H1 (cell line): ENCODE results near the gene SYNDIG1. TPM values are rescaled to one million over a fixed set of nuclear protein-coding genes. Genes with fewer than 3 reads are reported as not detected.

Experiments
- CTCF ChIA-PET: fragments of 300-600 bp; sonication (Branson Sonifier 250); formaldehyde crosslinking; loops from one replicate; lab custom pipeline; 2021; ENCODE audit not compliant: partially characterized antibody; lab: Charles Lee
- POLR2A ChIA-PET: fragments of 300-600 bp; sonication (Branson Sonifier 250); formaldehyde crosslinking; loops from one replicate; lab custom pipeline; 2021; ENCODE audit warnings: inconsistent platforms; ENCODE audit not compliant: partially characterized antibody; lab: Charles Lee
- DNase-seq, 2 experiments: peaks; one replicate each; pipeline versions ENCODE4 v3.0.0 to v3.0.0-alpha.2; 2010 to 2022; ENCODE audit warnings: low spot score in 2 of 2, low read depth in 1 of 2, mixed read lengths in 1 of 2
- FAIRE-seq: peaks from 2 replicates; lab custom pipeline; 2011; peaks lifted over from hg19 to GRCh38; lab: Jason Lieb, UNC
- H2AFZ ChIP-seq: 2 replicates; pipeline ENCODE4 v1.8.1; 2012; ENCODE audit warnings: low read length, inconsistent platforms
- H2AK5ac ChIP-seq: 2 replicates; pipeline ENCODE4 v1.6.1; 2013; ENCODE audit warnings: low read depth, low read length
- H2BK120ac ChIP-seq: replicated peaks from 2 replicates; pipeline ENCODE3; 2013; ENCODE audit warnings: low read depth, low read length, inconsistent platforms
- H2BK12ac ChIP-seq: 2 replicates; pipeline ENCODE4 v1.6.1; 2013; ENCODE audit warnings: low read depth, low read length
- H2BK15ac ChIP-seq: 2 replicates; pipeline ENCODE4 v1.6.1; 2013; ENCODE audit warnings: low read length
- H2BK20ac ChIP-seq: 2 replicates; pipeline ENCODE4 v1.6.1; 2013; ENCODE audit warnings: low read length
- H2BK5ac ChIP-seq: 2 replicates; pipeline ENCODE4 v1.6.1; 2013; ENCODE audit warnings: low read depth, low read length
- H3K14ac ChIP-seq: 2 replicates; pipeline ENCODE4 v1.6.1; 2013; ENCODE audit warnings: inconsistent platforms; ENCODE audit not compliant: insufficient read length
- H3K18ac ChIP-seq: 2 replicates; pipeline ENCODE4 v1.6.1; 2013; ENCODE audit warnings: low read length; ENCODE audit errors: extremely low read depth
- H3K23ac ChIP-seq: 2 replicates; pipeline ENCODE4 v1.6.1; 2013; ENCODE audit warnings: inconsistent platforms; ENCODE audit not compliant: insufficient read length
- H3K23me2 ChIP-seq: 2 replicates; pipeline ENCODE4 v1.6.1; 2013; ENCODE audit warnings: low read depth, low read length
- H3K27ac ChIP-seq: 2 replicates; pipeline ENCODE4 v1.6.1; 2011; ENCODE audit warnings: low read depth, low read length, inconsistent platforms
- H3K27me3 ChIP-seq, 4 experiments: replicated peaks in 1 of 4; 1 replicate in 1 of 4; 2 replicates in 3 of 4; pipeline versions ENCODE4 v1.6.1 to v1.8.1; 2011 to 2013; ENCODE audit warnings: low read length in 3 of 4, mild to moderate bottlenecking in 3 of 4, inconsistent platforms in 2 of 4, mixed read lengths in 2 of 4, moderate library complexity in 1 of 4; ENCODE audit not compliant: control insufficient read depth in 3 of 4, insufficient read depth in 3 of 4; ENCODE audit errors: extremely low read depth in 1 of 4
- H3K36me3 ChIP-seq, 4 experiments: 2 replicates each; pipeline versions ENCODE4 v1.6.1 to v1.8.1; 2011 to 2013; ENCODE audit warnings: mild to moderate bottlenecking in 4 of 4, low read length in 3 of 4, moderate library complexity in 2 of 4, control low read depth in 1 of 4, inconsistent platforms in 1 of 4; ENCODE audit not compliant: insufficient read depth in 4 of 4, control insufficient read depth in 2 of 4
- H3K4ac ChIP-seq: replicated peaks from 2 replicates; pipeline ENCODE3; 2013; ENCODE audit warnings: low read length, low read depth, mixed read lengths, inconsistent platforms; ENCODE audit not compliant: insufficient read length
- H3K4me1 ChIP-seq, 4 experiments: replicated peaks in 1 of 4; 1 replicate in 1 of 4; 2 replicates in 3 of 4; pipeline versions ENCODE4 v1.6.1 to v1.8.1; 2011 to 2013; ENCODE audit warnings: low read length in 3 of 4, inconsistent platforms in 2 of 4, mixed read lengths in 1 of 4; ENCODE audit not compliant: insufficient read depth in 4 of 4, control insufficient read depth in 3 of 4
- H3K4me2 ChIP-seq, 2 experiments: 2 replicates each; pipeline versions ENCODE4 v1.6.1 to v1.8.1; 2011 to 2013; ENCODE audit warnings: low read depth in 2 of 2, low read length in 2 of 2, control low read depth in 1 of 2, inconsistent platforms in 1 of 2, mild to moderate bottlenecking in 1 of 2; ENCODE audit not compliant: insufficient read depth in 1 of 2
- H3K4me3 ChIP-seq, 4 experiments: fragments of 200-600, 300-600 bp in 1 of 4; sonication (generic), shearing (Covaris generic), sonication (Bioruptor Twin) in 1 of 4; 2 replicates each; pipeline versions ENCODE4 v1.5.1 to v1.8.1; 2011 to 2016; ENCODE audit warnings: low read length in 4 of 4, low read depth in 3 of 4, control low read depth in 2 of 4, inconsistent platforms in 2 of 4, mild to moderate bottlenecking in 2 of 4, mixed read lengths in 1 of 4, moderate library complexity in 1 of 4; ENCODE audit not compliant: insufficient read depth in 2 of 4; ENCODE audit errors: extremely low read depth in 1 of 4
- H3K56ac ChIP-seq: replicated peaks from 2 replicates; pipeline ENCODE3; 2013; ENCODE audit warnings: low read depth, mild to moderate bottlenecking, mixed read lengths, low read length, inconsistent platforms; ENCODE audit not compliant: insufficient read length
- H3K79me1 ChIP-seq: 2 replicates; pipeline ENCODE4 v1.6.1; 2013; ENCODE audit warnings: low read depth, low read length, control low read depth
- H3K79me2 ChIP-seq, 2 experiments: 2 replicates each; pipeline versions ENCODE4 v1.6.1 to v1.8.1; 2012 to 2013; ENCODE audit warnings: low read length in 2 of 2, mild to moderate bottlenecking in 2 of 2, inconsistent platforms in 1 of 2; ENCODE audit not compliant: insufficient read depth in 2 of 2, control insufficient read depth in 1 of 2
- H3K9ac ChIP-seq, 4 experiments: replicated peaks in 1 of 4; 1 replicate in 1 of 4; 2 replicates in 3 of 4; pipeline versions ENCODE4 v1.6.1 to v1.8.1; 2011 to 2013; ENCODE audit warnings: low read depth in 3 of 4, low read length in 3 of 4, control low read depth in 2 of 4, mild to moderate bottlenecking in 2 of 4, moderate library complexity in 2 of 4, inconsistent platforms in 1 of 4; ENCODE audit errors: extremely low read depth in 1 of 4
- H3K9me3 ChIP-seq, 2 experiments: 2 replicates each; pipeline versions ENCODE4 v1.6.1 to v1.8.1; 2012 to 2013; ENCODE audit warnings: mild to moderate bottlenecking in 2 of 2, moderate library complexity in 2 of 2, control low read depth in 1 of 2, inconsistent platforms in 1 of 2, low read depth in 1 of 2, low read length in 1 of 2, mixed read lengths in 1 of 2; ENCODE audit not compliant: insufficient read depth in 2 of 2
- H4K20me1 ChIP-seq, 2 experiments: replicated peaks in 1 of 2; 2 replicates each; pipeline versions ENCODE3 to v1.8.1; 2011 to 2013; ENCODE audit warnings: inconsistent platforms in 2 of 2, low read length in 2 of 2, mild to moderate bottlenecking in 1 of 2; ENCODE audit not compliant: insufficient read depth in 2 of 2, control insufficient read depth in 1 of 2
- H4K5ac ChIP-seq: 2 replicates; pipeline ENCODE4 v1.6.1; 2013; ENCODE audit warnings: low read length, low read depth, mixed read lengths, inconsistent platforms; ENCODE audit not compliant: insufficient read length
- H4K8ac ChIP-seq: 2 replicates; pipeline ENCODE4 v1.8.0; 2013; ENCODE audit warnings: mild to moderate bottlenecking, moderate library complexity, low read length, inconsistent platforms; ENCODE audit not compliant: insufficient read depth; ENCODE audit errors: extremely low read depth
- H4K91ac ChIP-seq: replicated peaks from 2 replicates; pipeline ENCODE3; 2013; ENCODE audit warnings: low read length, mixed read lengths, inconsistent platforms; ENCODE audit not compliant: insufficient read length
- CHD1 ChIP-seq: IDR thresholded peaks from 2 replicates; pipeline ENCODE4 v1.6.1; 2012; ENCODE audit warnings: low read depth, low read length, improper control_type of control experiment
- EZH2 ChIP-seq: fragments of 200-600 bp; sonication (generic); IDR thresholded peaks from 2 replicates; pipeline ENCODE4 v1.7.1; 2012; ENCODE audit warnings: low read depth, mild to moderate bottlenecking, moderate library complexity, low read length, inconsistent platforms; ENCODE audit not compliant: severe bottlenecking
- GABPA ChIP-seq: IDR thresholded peaks from 2 replicates; pipeline ENCODE4 v1.6.1; 2011; ENCODE audit warnings: mild to moderate bottlenecking, low read length, moderate library complexity, borderline replicate concordance; ENCODE audit not compliant: insufficient read depth
- HDAC2 ChIP-seq, 2 experiments: fragments of 300-600 bp in 1 of 2; sonication (generic) in 1 of 2; IDR thresholded peaks; 2 replicates each; pipeline ENCODE4 v1.6.1; 2011 to 2012; ENCODE audit warnings: low read depth in 2 of 2, low read length in 2 of 2, mild to moderate bottlenecking in 2 of 2, moderate library complexity in 2 of 2, borderline replicate concordance in 1 of 2, inconsistent platforms in 1 of 2
- NANOG ChIP-seq: IDR thresholded peaks from 2 replicates; pipeline ENCODE4 v1.6.1; 2011; ENCODE audit warnings: low read length, low read depth, mild to moderate bottlenecking, inconsistent platforms; ENCODE audit not compliant: insufficient read depth, poor library complexity, severe bottlenecking
- NRF1 ChIP-seq: IDR thresholded peaks from 2 replicates; pipeline ENCODE4 v1.6.1; 2011; ENCODE audit warnings: mild to moderate bottlenecking, low read depth, low read length, improper control_type of control experiment
- SAP30 ChIP-seq: fragments of 300-600 bp; sonication (generic); IDR thresholded peaks from 2 replicates; pipeline ENCODE4 v1.7.1; 2012; ENCODE audit warnings: low read length, moderate library complexity, mild to moderate bottlenecking, inconsistent platforms; ENCODE audit not compliant: insufficient read depth, insufficient replicate concordance
- SIX5 ChIP-seq: IDR thresholded peaks from 2 replicates; pipeline ENCODE4 v1.6.1; 2011; ENCODE audit warnings: mild to moderate bottlenecking, low read depth, low read length
- SP2 ChIP-seq: IDR thresholded peaks from 2 replicates; pipeline ENCODE4 v1.6.1; 2012; ENCODE audit warnings: mild to moderate bottlenecking, low read length, inconsistent platforms
- WGBS, 2 experiments: shearing (Covaris generic) in 1 of 2; methylation state at CpG; one replicate each; pipeline versions ENCODE4 v1.1.6 to v1.1.7; 2013 to 2015; ENCODE audit warnings: low lambda C conversion rate in 2 of 2, mixed read lengths in 2 of 2, inconsistent platforms in 1 of 2, low coverage in 1 of 2, missing lambda C conversion rate in 1 of 2; ENCODE audit not compliant: insufficient replicate concordance in 2 of 2, insufficient coverage in 1 of 2, insufficient read length in 1 of 2; ENCODE audit errors: extremely low coverage in 1 of 2, missing lambda C conversion rate in 1 of 2; 5-methylcytosine and 5-hydroxymethylcytosine counted together
- polyA plus RNA-seq, 7 experiments: library from polyadenylated mRNA; depleted of rRNA in 3 of 7; stranded (reverse) in 5 of 7; unstranded in 2 of 7; fragments of >200 nt in 5 of 7; fragments of 200-250 nt in 2 of 7; gene quantifications; 1 replicate in 5 of 7; 2 replicates in 1 of 7; 4 replicates in 1 of 7; pipeline versions ENCODE4 v1.2.1 to v1.2.3, GENCODE V29; 2011 to 2013; ENCODE audit warnings: missing spikeins in 2 of 7, mixed read lengths in 2 of 7
- total RNA-seq: library from RNA; stranded (reverse); fragmentation: NEBNext Ultra II Directional; extraction: Animal tissue kit (Norgen Biotek cat#: 25700); gene quantifications from 2 replicates; pipeline ENCODE4 v1.2.1, GENCODE V29; 2021
- TF ChIP-seq, protein P1 (sequence below), 3 experiments: IDR thresholded peaks; 1 replicate in 2 of 3; 2 replicates in 1 of 3; pipeline versions ENCODE4 v1.5.1 to v1.6.1; 2011; ENCODE audit warnings: low read length in 3 of 3, mild to moderate bottlenecking in 3 of 3, inconsistent platforms in 2 of 3, low read depth in 1 of 3, moderate library complexity in 1 of 3; ENCODE audit not compliant: insufficient read depth in 1 of 3; ENCODE audit errors: control extremely low read depth in 1 of 3

Gene SYNDIG1
- total and polyA plus RNA-seq, 2 of the 8 experiments (the other 6 are each of a cell fraction or from before 2014, with no cell fraction given), result 6.5 to 7.8 TPM

DNA sequence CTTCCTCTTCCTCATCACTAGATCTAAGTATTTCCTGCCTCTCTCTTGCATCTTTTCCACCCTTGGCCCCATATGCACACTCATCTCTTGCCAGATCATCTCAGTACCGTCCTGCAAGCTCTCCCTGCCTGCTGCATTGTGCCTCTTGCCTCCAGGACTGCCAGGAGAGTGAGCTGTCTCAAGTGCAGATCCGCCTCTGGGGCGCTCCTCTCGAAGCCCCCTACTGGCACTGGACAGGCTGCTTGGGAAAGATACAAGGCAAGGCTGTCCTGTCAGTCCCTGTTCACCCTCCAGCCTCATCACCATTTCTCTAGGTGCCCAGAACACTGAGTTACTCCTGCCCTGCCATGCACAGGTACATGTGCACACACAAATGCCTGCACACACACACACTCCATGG is 10.2 kb downstream of the SYNDIG1 start:
- Histone ChIP-seq H3K79me1 (peaks cover 9% of the 10 kb centered on the region), H3K14ac (no peak overlapping the region), H3K23me2 (no peaks in the 10 kb centered on the region), H3K27ac (no peak overlapping the region), H2AFZ (no peak overlapping the region), H3K27me3 (no peaks in the 10 kb centered on the region), H3K79me2 (peaks cover 0 to 60% of the 10 kb centered on the region in 2 experiments; a peak in 2 of 4 replicates), H3K9ac (no peak overlapping the region), H3K18ac (no peak overlapping the region), H2BK120ac (no peak overlapping the region), H2AK5ac (no peak overlapping the region), H2BK15ac (peak overlapping the region; percentile 88), H2BK12ac (no peak overlapping the region), H4K5ac (no peak overlapping the region), H3K23ac (no peak overlapping the region), H3K4me3 (no peak overlapping the region), H3K9me3 (no peaks in the 10 kb centered on the region), H3K4me1 (peaks cover 0 to 22% (median 7%) of the 10 kb centered on the region in 4 experiments; a peak in 5 of 7 replicates), H3K36me3 (no peaks in the 10 kb centered on the region), H2BK20ac (0 out of 2 replicates have a peak overlapping the region, but pooled peaks have one; percentile 9), H3K56ac (no peak overlapping the region), H4K91ac (peak overlapping the region; percentile 8), H3K4me2 (no peak overlapping the region), H3K4ac (no peak overlapping the region), H4K20me1 (peaks cover 9 to 14% of the 10 kb centered on the region in 2 experiments), H2BK5ac (no peak overlapping the region), H4K8ac (no peak overlapping the region; the same call in 1 of the 2 replicates)
- no peak for FAIRE-seq
- WGBS, 2 experiments, result 83% methylated on average over 4 of the region's 4 CpGs; no CpG with 5 or more reads in 1 of the 2 experiments
- POLR2A ChIA-PET, result interaction anchor here (1.2 kb wide), 1 partner anchor 8 kb away, joined by 3 read pairs; no protein-coding TSS in a partner anchor
- no peak for DNase-seq
- CTCF ChIA-PET, result interaction anchor here (0.9 to 4.3 kb wide), 2 partner anchors 9 to 12 kb away, joined by 4 to 9 read pairs; no protein-coding TSS in a partner anchor
- TF ChIP-seq NANOG (no peak), GABPA (no peak), CHD1 (no peak), SIX5 (no peak), SP2 (no peak), HDAC2 (IDR thresholded peaks at IDR 0.05; ENCODE audit: borderline replicate concordance in 1 of 2, low read depth in 2 of 2, low read length in 2 of 2) (no peak), SAP30 (no peak), NRF1 (no peak), EZH2 (no peak)
- TF ChIP-seq, protein P1, sequence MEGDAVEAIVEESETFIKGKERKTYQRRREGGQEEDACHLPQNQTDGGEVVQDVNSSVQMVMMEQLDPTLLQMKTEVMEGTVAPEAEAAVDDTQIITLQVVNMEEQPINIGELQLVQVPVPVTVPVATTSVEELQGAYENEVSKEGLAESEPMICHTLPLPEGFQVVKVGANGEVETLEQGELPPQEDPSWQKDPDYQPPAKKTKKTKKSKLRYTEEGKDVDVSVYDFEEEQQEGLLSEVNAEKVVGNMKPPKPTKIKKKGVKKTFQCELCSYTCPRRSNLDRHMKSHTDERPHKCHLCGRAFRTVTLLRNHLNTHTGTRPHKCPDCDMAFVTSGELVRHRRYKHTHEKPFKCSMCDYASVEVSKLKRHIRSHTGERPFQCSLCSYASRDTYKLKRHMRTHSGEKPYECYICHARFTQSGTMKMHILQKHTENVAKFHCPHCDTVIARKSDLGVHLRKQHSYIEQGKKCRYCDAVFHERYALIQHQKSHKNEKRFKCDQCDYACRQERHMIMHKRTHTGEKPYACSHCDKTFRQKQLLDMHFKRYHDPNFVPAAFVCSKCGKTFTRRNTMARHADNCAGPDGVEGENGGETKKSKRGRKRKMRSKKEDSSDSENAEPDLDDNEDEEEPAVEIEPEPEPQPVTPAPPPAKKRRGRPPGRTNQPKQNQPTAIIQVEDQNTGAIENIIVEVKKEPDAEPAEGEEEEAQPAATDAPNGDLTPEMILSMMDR (IDR thresholded peaks at IDR 0.05; ENCODE audit: control extremely low read depth in 1 of 3, insufficient read depth in 1 of 3, low read depth in 1 of 3, low read length in 3 of 3), result peak in 2 of 3 experiments; percentile 7 to 33; a peak in 2 of 4 replicates
